GM19240 (cell line): Measurements from ENCODE around the gene AUTS2.

Source experiments
- DNase-seq: peaks from one replicate; pipeline ENCODE4 v3.0.0; 2011; ENCODE audit warnings: low spot score; ENCODE audit not compliant: insufficient read length

The AUTS2 gene

DNA sequence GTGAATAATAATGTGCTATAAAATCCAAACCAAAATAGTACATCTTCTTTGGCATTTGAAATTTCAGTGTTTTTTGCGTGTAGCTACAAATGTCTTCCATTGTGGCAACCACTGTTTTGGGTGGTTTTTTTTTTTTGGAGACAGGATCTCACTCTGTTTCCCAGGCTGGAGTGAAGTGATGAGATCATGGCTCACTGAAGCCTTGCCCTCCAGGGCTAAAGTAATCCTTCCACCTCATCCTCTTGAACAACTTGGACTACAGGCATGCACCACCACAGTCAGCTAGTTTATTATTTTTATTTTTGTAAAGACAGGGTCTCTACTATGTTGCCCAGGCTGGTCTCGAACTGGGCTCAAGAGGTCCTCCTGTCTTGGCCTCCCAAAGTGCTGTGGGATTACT is 455.1 kb downstream of the AUTS2 start:
- no peak for DNase-seq

DNA sequence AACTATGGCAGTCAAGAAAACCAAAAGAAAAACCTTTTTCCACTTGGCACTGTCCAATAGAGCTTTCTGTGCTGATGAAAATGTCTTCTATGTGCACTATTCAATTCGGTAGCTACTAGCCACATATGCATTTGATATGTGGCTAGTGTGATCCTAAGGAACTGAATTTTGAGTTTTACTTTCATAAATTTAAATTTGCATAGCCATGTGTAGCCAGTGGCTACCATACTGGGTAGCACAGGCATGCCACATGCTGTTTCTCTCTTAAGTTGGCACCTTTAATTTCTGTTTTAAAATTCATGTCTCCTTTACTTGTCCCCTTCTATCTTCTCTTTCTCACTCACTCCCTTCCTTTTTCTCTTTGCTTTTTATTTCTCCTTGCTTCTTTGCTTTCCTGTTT is 455.7 kb downstream of the AUTS2 start:
- no peak for DNase-seq

DNA sequence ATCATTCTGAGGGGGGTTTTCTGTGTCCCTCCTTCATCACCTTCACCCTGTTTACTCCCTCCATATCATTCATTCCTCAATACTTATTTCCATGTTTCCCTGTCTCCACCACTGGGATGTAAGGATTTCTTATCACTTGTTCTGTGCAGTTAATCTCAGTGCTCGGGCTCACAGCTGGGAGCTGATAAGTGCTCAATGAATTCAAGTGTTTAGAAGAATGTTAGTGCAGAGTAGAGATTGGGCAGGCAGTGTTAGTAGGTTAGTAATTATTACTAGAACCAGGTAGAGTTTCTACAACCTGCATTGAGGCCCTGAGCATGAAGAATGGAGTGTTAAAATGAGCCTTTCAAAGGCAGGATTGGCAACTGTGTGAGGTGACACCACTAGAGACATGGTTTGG is 458.1 kb downstream of the AUTS2 start:
- DNase-seq: no peak

DNA sequence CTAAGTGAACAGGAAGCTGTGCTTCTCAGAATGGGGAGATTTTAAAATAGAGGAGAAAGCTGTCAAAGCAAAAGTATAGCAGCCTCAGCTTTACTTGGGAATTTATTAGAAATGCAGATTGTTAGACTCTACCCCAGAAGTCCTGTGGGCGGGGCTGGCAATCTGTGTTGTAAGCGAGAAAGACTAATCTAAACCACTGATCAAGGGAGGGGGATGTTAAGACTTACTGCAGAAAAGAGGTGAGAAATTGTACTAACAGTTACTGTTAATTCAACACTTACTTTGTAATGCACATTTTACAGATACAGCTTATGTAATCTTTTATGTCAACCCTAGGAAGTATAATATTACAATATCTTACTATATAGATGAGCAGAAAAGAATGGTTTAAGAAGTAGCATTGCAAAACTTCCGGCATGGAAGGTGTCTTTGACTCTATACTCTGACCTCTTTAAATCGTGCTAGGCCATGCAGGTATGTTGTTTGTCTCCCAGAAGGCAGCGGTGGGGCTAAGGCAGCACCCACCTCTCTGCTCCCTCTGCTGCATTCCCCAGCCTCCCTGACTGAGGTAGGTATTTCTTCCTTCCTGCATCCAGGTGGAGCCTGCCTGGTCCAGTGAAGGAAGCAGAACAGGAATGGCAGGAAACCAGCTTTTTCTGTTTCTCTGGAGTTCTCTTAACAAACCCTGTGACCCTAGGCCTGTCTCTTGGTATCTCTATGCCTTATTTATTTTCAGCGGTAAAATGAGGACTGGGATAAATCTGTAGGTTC is 462.2 kb downstream of the AUTS2 start:
- DNase-seq: no peak

DNA sequence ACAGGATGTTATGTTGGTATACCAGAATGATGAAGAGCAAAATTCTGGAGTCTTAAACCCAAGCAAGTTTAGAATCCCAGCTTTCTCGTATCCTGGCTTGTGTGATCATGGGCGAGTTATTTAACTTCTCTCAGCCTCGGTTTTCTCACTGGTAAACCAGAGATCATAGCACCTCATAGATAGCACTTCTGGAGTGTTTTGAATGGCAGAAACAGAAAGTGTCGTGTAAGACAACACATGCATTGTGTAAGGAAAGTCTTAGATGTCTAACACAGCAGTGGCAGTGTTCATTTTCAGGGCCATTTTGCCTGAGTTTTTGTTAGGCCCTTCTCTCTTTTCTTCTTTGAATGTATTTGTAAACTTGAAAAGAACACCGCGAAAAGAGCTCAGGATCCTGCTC is 465.1 kb downstream of the AUTS2 start:
- DNase-seq: no peak

DNA sequence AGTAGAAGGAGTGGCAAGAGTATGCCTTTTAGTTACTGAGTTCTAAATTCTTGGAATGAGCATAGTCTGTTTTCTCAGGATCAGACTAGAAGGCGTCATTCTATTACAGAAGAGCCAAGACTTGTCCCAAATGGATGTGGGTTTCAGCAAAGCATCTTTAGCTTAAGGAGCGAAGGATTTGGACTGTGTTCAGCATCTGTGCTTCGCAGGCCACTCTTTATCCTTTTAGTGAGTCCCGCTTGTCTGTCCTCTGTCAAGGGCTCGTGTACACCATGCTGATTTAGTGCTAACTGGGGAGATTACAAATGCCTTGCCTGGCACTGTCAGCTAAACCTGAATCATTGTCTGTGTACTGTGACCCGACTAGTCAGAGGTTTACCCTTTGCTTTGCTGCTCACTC is 465.7 kb downstream of the AUTS2 start:
- DNase-seq: no peak

DNA sequence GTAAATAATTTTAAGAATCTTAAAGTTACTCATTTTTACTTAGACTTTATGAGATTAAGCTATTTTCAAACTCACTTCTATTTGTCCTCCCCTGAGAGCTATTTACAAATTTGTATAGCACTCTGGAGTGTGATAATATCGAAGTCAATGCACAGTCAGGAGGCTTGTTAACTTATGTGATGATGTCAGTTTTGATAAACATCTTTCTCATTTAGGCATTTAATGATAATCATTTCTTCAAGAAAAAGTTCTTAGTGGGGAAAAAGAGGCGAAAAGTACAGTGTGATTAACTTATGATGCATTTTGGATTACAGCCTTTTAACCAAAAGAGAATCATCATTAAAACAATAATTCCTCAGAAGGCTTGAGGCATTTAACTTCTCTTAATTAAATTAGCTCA is 468.6 kb downstream of the AUTS2 start:
- DNase-seq: no peak

DNA sequence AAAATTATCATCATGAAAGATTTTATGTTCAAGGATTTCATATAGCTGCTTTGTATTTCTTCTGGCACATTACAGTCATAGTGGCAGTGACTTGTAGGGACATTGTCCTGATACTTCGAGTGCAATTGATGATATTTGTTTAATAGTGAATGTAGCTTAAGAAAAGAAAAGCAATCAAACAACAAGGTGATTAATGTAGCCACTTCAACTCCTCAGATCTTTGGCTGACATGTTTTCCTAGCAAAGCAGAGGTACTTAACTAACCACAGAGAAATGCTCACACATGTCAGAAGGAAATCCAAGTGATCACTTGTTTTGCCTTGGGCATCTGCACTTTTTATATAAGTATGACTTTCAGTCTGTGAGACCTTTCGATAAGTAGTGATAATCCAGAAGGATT is 470.3 kb downstream of the AUTS2 start:
- DNase-seq: no peak

DNA sequence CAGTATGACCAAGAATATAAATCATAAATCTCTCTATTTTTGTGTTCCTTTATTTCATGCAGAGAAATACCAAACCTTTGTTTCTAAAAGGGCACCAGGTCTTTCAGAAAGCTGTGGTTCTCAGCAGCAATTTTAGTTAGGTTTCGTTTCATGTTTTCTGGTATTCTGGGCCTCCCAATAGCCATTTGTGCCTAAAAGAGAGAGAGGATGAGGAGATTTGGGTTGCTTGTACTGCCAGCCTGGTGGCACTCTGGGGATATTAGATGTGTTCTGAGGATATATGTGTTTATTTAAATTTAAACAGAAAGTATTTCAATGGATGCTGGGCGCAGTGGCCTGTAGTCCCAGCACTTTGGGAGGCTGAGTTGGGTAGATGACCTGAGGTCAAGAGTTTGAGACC is 471.7 kb downstream of the AUTS2 start:
- DNase-seq: no peak

DNA sequence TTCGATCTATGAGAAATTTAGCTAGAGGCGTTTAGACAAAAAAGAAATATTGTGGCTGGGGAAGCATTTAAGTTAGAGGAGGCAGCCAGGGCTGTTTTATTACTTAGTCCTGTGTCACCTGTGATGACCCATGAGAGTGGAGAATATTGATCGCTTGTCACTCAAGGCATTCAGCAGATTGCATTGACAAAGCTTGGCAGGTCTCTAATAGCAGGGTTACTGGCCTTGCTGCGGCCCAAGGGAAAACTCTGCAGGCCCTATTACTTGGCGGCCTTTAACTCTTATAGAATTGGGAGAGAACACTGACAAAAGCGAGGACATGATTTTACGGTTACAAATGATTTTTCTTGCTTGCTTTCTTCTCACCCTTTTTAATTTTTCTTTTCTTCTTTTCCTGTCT is 473.5 kb downstream of the AUTS2 start:
- DNase-seq: no peak

DNA sequence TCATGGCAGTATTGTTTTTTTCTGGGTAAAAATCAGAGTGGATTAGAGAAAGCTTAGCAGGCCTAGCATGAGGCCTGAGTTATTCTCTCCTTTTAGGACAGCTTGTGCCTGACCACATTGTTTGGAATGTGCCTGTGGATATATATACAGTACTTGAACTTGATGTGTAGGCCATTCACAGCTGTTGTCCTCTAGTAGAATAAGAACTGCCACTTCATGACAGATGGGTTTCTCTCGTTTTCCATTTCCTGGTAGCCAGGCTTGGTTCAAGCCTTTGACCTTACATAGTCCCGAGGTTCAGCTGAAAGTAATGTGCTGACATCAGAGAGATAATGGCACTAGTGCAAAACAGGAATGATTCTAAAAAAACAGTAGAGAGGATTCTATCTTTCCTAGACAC is 473.9 kb downstream of the AUTS2 start:
- no peak for DNase-seq

DNA sequence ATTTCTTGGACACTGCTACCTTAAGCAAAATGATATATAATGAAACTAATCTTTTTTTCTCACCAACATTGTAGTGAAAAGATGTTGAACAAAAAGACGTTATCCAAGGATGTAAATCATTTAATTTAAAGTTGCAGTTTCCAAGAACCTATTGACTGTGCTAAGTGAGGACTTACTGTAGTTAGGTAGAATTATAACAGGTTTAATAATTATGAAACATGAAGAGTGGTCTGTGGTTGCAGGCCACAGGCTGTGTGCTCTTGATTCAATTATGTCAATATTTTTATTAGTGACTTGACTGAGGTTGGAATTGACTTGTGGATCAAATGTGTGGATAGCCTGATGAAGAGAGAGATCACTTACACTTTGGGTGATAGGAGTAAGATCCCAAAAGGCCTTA is 478.1 kb downstream of the AUTS2 start:
- no peak for DNase-seq

DNA sequence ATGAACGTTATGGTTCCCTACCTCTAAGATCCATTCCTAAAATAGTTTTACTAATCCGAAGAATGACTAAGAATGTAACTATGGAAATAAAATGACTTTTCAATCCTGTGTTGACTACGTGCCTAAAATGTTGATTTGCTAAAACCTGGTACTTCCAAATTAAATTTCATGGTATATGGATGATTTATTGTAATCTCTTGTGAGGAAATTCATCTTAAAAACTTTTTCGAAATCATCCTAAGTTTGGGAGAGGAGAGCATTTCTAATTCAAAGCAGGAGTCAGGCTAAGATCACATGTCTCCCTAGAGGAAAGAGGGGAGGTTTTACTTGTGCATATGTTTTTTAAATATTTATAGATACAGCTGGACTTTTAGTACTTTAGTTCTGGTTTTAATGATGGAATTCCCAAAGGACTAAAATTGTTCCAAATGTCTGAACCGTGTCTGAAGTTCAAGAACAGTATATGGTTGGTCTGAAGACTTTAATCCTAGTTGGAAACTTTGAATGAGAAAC is 483.9 kb downstream of the AUTS2 start:
- no peak for DNase-seq

DNA sequence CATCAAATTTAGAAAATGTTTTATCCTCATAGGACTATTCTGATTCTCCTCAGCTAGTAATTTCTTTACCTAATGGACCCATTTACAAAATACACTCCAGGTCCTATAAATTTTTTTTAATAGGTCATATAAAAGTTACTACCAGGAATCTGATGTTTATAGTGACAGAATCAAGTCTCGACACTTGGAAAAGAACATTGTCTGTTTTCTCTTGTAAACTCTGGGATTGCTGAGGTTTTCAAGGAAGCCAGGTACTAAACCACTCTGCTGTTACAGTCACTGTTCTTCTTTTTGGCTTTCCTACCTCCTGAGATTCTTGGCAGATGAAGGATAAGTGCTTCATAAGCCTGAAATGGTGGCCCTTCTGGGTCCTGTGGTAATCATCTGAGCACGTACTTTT is 493.1 kb downstream of the AUTS2 start:
- no peak for DNase-seq

DNA sequence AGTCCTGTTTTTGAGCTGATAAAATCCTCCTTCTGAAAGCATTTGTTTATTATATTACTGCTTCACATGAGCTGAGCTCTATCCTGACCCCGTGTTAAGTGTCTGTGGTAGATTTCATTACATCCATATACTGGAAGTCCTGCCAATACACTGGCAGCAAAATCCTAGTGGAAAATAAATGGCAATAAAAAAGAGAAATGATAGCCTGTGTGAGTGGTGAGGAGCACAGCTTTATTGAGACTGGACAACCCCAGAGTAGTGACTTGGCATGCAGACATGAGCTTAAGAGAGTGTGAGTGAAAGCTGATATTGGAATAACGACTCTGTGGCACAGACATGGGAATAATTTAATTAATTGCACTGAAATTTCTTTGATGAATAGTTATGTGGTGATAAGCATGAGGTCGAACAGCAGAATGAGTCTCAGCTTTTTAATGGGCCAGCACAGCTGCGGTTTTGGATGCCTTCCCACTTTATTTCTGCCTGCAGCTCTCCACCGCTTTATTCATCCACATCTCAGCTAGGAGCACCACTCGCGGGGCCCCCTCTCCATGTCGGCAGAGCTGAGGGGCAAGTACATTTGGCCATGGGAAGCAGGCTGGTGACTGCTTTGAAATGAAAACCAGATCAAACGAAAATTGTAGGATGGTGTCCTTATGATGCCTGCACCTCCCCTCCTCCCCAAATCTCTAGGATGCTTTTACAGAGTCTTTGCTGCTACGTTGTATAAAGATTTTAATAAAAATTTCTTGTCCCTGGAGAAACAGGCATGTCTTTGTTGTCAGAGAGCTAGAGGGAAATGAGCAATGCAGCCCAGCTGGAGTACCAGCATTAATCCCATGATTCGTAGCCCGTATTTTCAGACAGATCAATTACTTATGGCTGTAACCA is 494.3 kb downstream of the AUTS2 start:
- DNase-seq: no peak

DNA sequence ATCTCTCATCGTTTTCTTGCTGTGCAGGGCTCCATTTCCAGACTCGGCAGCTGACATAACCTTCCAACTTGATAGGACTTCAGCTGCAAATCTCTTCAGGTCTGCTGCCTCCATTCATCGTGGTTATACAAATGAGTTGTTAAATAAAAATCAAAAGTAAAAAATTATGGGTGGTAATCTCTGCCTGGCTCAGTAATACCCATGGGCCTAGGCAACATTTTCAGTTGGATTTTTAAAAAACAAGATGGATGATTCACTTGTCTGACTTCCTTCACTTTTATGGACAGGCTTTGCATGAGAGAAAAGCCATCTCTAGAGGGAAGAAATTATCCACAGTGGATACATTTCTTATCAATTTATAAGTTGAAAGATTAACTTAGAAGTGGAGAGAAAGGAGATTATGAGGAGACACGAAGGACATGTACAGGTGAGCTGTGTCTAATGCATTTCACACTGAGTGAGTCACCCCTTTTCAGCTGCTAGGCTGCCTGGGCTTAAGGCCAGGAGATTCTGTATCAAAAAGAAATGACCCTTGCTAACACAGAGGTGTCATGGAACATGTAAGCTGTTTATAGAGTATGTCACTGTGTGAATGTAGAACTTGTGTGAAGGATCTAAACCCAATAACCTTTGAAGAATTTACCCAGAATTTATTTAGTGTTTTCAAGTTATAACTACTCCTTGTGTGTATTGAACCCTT is 495.1 kb downstream of the AUTS2 start:
- DNase-seq: no peak

DNA sequence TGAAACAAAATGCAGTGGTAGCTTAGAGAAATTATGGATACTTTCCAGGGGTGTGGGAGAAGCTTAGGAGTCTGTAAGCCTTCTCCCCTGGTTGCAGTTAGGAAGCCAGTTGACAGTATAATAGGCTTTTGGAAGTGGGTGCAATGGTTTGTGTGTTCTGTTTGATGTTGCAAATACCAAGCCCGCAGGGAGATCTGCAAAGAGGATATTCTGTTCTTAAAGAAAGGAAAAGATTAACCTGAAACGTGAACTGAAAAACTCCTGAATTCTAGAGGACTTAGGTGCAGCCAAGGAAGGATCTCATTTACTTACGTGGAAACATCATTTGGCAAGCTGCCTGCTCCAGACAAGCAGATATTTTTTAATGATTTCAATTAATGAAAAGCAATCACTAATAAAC is 496.6 kb downstream of the AUTS2 start:
- DNase-seq: no peak

DNA sequence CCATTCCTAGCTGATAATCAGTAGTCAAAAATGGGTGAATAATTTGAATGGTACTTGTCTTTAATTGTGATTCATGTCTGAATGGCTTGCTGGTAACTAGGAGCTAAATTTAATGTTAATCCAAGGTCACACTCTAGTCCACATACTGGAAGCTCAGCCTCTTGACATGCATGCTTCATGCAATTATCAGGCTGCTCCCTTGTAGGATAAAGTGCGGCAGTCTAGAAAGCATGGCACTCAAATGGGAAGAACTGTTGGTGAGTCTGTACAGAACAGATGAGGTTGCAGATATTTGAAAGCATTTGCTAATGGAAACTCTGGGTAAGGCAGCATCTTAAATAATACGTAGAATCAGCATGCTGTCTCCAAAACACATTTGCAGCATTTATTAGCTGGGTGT is 499.4 kb downstream of the AUTS2 start:
- no peak for DNase-seq

DNA sequence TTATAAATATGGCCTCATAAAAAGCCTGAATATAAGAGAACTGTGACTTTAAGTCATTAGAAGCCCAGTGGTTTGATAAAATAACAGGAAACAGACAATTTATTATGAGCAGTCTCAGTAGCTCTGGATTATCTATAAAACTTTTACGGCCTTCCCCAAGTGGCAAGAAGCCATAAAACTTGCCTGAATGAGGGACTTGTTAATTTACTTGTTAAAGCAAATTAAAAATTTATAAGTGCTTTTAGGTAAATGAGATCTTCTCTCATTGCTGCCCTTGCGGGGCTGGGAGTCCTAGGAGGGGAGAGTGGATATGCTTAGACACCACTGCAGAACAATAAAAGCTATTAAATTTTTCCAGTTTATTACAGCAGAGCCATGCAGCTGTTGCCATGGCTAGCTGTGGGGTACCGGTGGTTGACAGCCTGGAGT is 499.9 kb downstream of the AUTS2 start:
- no peak for DNase-seq

DNA sequence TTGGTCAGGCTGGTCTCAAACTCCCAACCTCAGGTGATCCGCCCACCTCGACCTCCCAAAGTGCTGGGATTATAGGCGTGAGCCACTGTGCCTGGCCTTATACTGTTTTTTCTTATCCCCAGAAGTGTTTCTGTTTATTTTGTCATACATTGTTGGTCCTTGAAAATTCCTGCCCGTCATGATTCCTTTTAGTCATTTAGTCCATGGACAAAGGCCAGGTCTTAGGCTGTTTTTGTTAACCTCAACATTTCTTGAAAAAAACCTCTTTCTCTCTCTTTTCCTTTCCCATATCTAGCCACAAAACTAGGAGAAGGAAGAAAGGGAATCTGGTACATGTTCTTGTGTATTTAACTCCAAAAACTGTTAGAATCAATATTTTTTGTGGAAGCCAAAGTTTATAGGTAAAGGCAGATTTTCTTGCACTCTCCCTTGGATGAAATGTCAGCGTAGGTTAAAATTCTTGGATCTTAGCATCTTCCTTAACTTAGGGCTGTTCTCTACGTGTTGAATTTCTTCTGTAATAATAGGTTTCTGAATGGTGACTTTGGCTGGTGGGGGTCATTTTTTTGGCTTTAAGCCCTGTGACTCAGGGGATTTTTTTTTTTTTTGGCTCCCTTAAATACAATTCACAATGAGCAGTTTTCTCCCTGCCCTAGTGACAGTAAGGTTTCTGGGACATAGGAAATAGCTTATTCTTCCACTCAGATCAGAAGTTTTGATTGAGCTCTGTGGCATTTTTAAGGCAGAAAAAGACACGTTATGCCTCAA is 500.8 kb downstream of the AUTS2 start:
- DNase-seq: no peak

DNA sequence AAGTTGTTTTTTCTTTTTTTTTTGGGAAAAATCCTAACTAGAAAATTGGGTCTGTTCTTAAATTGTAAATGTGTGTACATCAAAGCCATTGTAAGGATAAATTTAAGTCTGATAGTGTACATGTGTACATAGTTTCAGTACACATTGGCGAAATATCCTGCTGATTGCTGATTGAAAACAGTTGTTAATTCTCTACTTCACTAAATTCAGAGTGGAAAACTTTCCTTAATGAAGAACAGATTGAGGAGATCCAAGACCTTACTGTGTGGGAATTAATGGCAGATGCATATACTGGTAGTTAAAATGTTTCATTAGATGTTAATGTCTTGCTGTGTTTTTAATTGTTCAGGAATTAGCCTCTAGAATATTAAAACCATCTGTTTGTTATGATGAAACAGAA is 506.0 kb downstream of the AUTS2 start:
- DNase-seq: no peak
